HEK293 (cell line): ENCODE results near the gene METTL16.
A peak's percentile ranks its signal among the peaks of the same experiment; 100 is the strongest.

ENCODE experiments used
- BCL11A ChIP-seq: fragments of 450-650 bp; formaldehyde crosslinking; IDR thresholded peaks from 2 replicates; pipeline ENCODE4 v1.5.1; 2016; ENCODE audit warnings: low read depth, missing biosample characterization, missing genetic modification characterization
- EGR2 ChIP-seq: fragments of 450-650 bp; formaldehyde crosslinking; IDR thresholded peaks from 2 replicates; pipeline ENCODE4 v1.5.1; 2016; ENCODE audit warnings: low read depth, missing biosample characterization, missing genetic modification characterization
- GLIS2 ChIP-seq: fragments of 450-650 bp; formaldehyde crosslinking; IDR thresholded peaks from 2 replicates; pipeline ENCODE4 v1.5.1; 2016; ENCODE audit warnings: missing biosample characterization, missing genetic modification characterization
- HIC1 ChIP-seq: fragments of 450-650 bp; formaldehyde crosslinking; IDR thresholded peaks from 2 replicates; pipeline ENCODE4 v1.5.1; 2016; ENCODE audit warnings: missing biosample characterization, missing genetic modification characterization
- HOXC10 ChIP-seq: sonication (generic); formaldehyde crosslinking; IDR thresholded peaks from 2 replicates; pipeline ENCODE4 v1.8.1; 2023; ENCODE audit warnings: mild to moderate bottlenecking, missing genetic modification reagents
- KLF10 ChIP-seq: fragments of 450-650 bp; IDR thresholded peaks from 2 replicates; pipeline ENCODE4 v1.5.1; 2018; ENCODE audit warnings: missing biosample characterization, mild to moderate bottlenecking, missing genetic modification characterization
- KLF9 ChIP-seq: fragments of 450-650 bp; formaldehyde crosslinking; IDR thresholded peaks from 2 replicates; pipeline ENCODE4 v1.5.1; 2016; ENCODE audit warnings: missing biosample characterization, missing genetic modification characterization, low read depth
- PRDM2 ChIP-seq: fragments of 450-650 bp; formaldehyde crosslinking; IDR thresholded peaks from 2 replicates; pipeline ENCODE4 v1.5.1; 2016; ENCODE audit warnings: missing biosample characterization, missing genetic modification characterization, borderline replicate concordance
- SP2 ChIP-seq: fragments of 450-650 bp; formaldehyde crosslinking; IDR thresholded peaks from 2 replicates; pipeline ENCODE4 v1.5.1; 2016; ENCODE audit warnings: missing biosample characterization, missing genetic modification characterization
- TCF7L2 ChIP-seq: IDR thresholded peaks from 2 replicates; pipeline ENCODE4 v1.6.1; 2011; ENCODE audit warnings: low read depth, mild to moderate bottlenecking, inconsistent platforms, low read length, moderate library complexity, borderline replicate concordance
- ZBTB21 ChIP-seq: fragments of 450-650 bp; formaldehyde crosslinking; IDR thresholded peaks from 2 replicates; pipeline ENCODE4 v1.5.1; 2017; ENCODE audit warnings: missing biosample characterization, missing genetic modification characterization
- ZBTB44 ChIP-seq: fragments of 450-650 bp; IDR thresholded peaks from 2 replicates; pipeline ENCODE4 v1.5.1; 2018; ENCODE audit warnings: missing biosample characterization, mild to moderate bottlenecking, missing genetic modification characterization
- ZFHX2 ChIP-seq: fragments of 450-650 bp; formaldehyde crosslinking; conservative IDR thresholded peaks from 2 replicates; pipeline ENCODE4 v1.5.1; 2016; ENCODE audit warnings: missing biosample characterization, missing genetic modification characterization
- ZIC2 ChIP-seq: fragments of 450-650 bp; formaldehyde crosslinking; IDR thresholded peaks from 2 replicates; pipeline ENCODE4 v1.5.1; 2016; ENCODE audit warnings: missing biosample characterization, missing genetic modification characterization
- ZNF16 ChIP-seq: fragments of 450-650 bp; formaldehyde crosslinking; IDR thresholded peaks from 2 replicates; pipeline ENCODE4 v1.5.1; 2016; ENCODE audit warnings: low read depth, missing biosample characterization, missing genetic modification characterization
- ZNF211 ChIP-seq: fragments of 450-650 bp; formaldehyde crosslinking; IDR thresholded peaks from 2 replicates; pipeline ENCODE4 v1.5.1; 2016; ENCODE audit warnings: low read depth, missing biosample characterization, missing genetic modification characterization
- ZNF214 ChIP-seq: fragments of 450-650 bp; formaldehyde crosslinking; IDR thresholded peaks from 2 replicates; pipeline ENCODE4 v1.5.1; 2017; ENCODE audit warnings: missing biosample characterization, mild to moderate bottlenecking, missing genetic modification characterization, borderline replicate concordance
- ZNF292 ChIP-seq: fragments of 450-650 bp; formaldehyde crosslinking; IDR thresholded peaks from 2 replicates; pipeline ENCODE4 v1.5.1; 2016; ENCODE audit warnings: low read depth, missing biosample characterization, missing genetic modification characterization, borderline replicate concordance
- ZNF302 ChIP-seq: fragments of 450-650 bp; formaldehyde crosslinking; IDR thresholded peaks from 2 replicates; pipeline ENCODE4 v1.5.1; 2016; ENCODE audit warnings: missing biosample characterization, missing genetic modification characterization, low read depth
- ZNF433 ChIP-seq: fragments of 450-650 bp; formaldehyde crosslinking; IDR thresholded peaks from 2 replicates; pipeline ENCODE4 v1.5.1; 2016; ENCODE audit warnings: missing biosample characterization, missing genetic modification characterization, low read depth
- ZNF600 ChIP-seq: fragments of 450-650 bp; formaldehyde crosslinking; IDR thresholded peaks from 2 replicates; pipeline ENCODE4 v1.5.1; 2016; ENCODE audit warnings: missing biosample characterization, missing genetic modification characterization
- ZNF645 ChIP-seq: fragments of 450-650 bp; formaldehyde crosslinking; IDR thresholded peaks from 2 replicates; pipeline ENCODE4; 2016; ENCODE audit warnings: missing biosample characterization, missing genetic modification characterization
- ZNF692 ChIP-seq: fragments of 450-650 bp; formaldehyde crosslinking; IDR thresholded peaks from 2 replicates; pipeline ENCODE4 v1.5.1; 2016; ENCODE audit warnings: missing biosample characterization, missing genetic modification characterization
- ZNF76 ChIP-seq: fragments of 450-650 bp; formaldehyde crosslinking; IDR thresholded peaks from 2 replicates; pipeline ENCODE4; 2016; ENCODE audit warnings: low read depth, missing biosample characterization, missing genetic modification characterization, borderline replicate concordance
- ZNF791 ChIP-seq: fragments of 450-650 bp; formaldehyde crosslinking; IDR thresholded peaks from 2 replicates; pipeline ENCODE4 v1.5.1; 2016; ENCODE audit warnings: missing biosample characterization, missing genetic modification characterization

The METTL16 gene

GRCh38 chr17:2392252-2393173, 119.2 kb downstream of the METTL16 start (continued):
- TF ChIP-seq SP2 = peak; percentile 69
- TF ChIP-seq ZNF302 (tag by site-specific recombination) = no peak
- no peak for TF ChIP-seq ZBTB21
- TF ChIP-seq ZNF692 = no peak; the same call in 1 of the 2 replicates
- TF ChIP-seq ZNF433 (tag by site-specific recombination) = no peak
- no peak for TF ChIP-seq HOXC10 (CRISPR knock-in tag)
- peak; percentile 74 for TF ChIP-seq BCL11A (tag by site-specific recombination)
- peak; percentile 98 for TF ChIP-seq KLF10
- no peak for TF ChIP-seq TCF7L2
- TF ChIP-seq ZNF292 (tag by site-specific recombination) = no peak
- peak; percentile 44; the same call in 1 of the 2 replicates for TF ChIP-seq KLF9 (tag by site-specific recombination)
- TF ChIP-seq ZIC2 (tag by site-specific recombination) = no peak; the same call in 1 of the 2 replicates
- peak; percentile 98 for TF ChIP-seq GLIS2 (tag by site-specific recombination)
- TF ChIP-seq ZFHX2 = peak; percentile 95
- TF ChIP-seq ZNF16 (tag by site-specific recombination) = no peak
- no peak for TF ChIP-seq ZNF791 (tag by site-specific recombination)
- TF ChIP-seq ZNF214 (tag by site-specific recombination) = no peak
- TF ChIP-seq ZNF76 = no peak
- no peak for TF ChIP-seq ZNF600 (tag by site-specific recombination)
- TF ChIP-seq EGR2 (tag by site-specific recombination) = peak; percentile 70; the same call in 1 of the 2 replicates
- TF ChIP-seq ZBTB44 (tag by site-specific recombination) = peak; percentile 41; the same call in 1 of the 2 replicates
- TF ChIP-seq HIC1 (tag by site-specific recombination) = peak; percentile 62; the same call in 1 of the 2 replicates
- TF ChIP-seq ZNF645 (tag by site-specific recombination) = no peak
- no peak for TF ChIP-seq ZNF211
- no peak for TF ChIP-seq PRDM2 (tag by site-specific recombination)
